NCI-H1092 (cell line): ENCODE results near the gene ABCG5.

Experiments
- DNase-seq: peaks from one replicate; lab custom pipeline; 2025; lab: John Stamatoyannopoulos, UW

The ABCG5 gene

DNA sequence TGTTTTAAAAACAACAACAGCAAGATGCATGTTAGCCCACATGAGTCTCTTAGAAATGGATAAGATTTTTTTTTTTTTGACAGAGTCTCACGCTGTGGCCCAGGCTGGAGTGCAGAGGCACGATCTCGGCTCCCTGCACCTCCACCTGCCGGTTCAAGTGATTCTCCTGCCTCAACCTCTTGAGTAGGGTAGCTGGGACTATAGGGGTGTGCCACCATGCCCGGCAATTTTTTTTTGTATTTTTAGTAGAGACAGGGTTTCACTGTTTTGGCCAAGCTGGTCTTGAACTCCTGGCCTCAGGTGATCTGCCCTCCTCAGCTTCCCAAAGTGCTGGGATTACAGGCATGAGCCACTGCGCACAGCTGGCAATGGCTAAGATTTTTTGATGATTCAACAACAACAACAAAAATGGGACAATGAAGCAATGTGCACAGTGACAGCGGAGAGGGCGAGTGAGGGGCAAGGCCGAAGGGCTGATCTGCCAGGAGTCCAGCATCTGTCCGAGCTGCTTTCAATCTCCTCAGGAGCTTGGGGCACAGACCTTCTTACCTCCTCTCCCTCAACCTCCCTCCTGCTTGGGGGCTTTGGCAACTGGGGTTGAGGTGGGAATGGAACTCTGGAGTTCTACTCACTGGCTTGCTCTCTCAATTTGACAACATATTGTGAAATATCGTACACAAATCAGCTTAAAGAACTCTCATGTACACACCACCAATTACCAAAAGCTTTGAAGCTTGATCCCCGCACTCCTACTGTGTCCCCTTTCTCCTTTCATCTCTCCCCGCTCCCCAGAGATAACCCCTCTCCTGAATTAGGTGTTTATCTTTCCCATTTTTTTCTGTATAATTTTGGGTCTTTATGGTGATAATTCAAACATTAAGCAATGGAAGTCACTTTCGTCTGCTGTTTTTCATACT lies 3.6 kb upstream of the ABCG5 start:
- no peak for DNase-seq

GRCh38 chr2:43840965-43841364 lies 2.3 kb upstream of the ABCG5 start:
- DNase-seq: no peak

DNA sequence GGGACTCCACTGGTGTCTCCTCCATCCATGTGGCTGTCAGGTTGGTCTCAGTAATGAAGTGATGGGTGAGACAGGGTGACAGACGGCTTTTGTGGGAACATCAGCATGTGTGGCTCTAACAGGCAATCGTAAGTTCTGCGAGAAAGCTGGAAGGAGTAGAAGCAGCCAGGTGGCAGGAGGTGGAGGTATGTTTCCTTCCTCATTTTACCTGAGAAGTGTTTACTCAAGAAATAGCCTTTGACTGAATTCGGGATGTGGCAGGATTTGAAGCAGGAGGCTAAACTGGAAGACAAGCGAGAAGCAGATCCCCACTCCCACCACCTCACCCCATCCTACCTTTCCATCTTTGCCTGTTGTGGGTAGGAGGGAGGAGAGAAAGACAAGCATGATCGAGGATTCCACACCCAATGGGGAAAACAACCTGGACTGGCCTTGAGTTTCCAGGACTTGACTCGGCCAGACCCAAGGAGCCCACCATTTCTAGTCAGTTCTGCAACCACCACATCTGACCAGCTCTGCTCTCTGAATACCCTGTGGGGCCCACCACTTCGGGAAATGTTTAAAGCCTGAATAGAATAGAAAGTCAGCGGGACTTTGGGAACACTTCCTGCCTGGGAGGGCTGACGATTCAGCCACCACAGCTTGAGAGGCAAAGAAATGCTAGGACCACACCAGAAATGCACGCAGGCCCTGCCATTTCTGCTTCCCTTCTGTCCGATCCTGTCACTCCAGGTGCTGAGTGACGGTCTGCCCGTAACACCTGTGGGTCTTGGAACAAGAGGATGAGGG lies 1.3 kb upstream of the ABCG5 start:
- no peak for DNase-seq

DNA sequence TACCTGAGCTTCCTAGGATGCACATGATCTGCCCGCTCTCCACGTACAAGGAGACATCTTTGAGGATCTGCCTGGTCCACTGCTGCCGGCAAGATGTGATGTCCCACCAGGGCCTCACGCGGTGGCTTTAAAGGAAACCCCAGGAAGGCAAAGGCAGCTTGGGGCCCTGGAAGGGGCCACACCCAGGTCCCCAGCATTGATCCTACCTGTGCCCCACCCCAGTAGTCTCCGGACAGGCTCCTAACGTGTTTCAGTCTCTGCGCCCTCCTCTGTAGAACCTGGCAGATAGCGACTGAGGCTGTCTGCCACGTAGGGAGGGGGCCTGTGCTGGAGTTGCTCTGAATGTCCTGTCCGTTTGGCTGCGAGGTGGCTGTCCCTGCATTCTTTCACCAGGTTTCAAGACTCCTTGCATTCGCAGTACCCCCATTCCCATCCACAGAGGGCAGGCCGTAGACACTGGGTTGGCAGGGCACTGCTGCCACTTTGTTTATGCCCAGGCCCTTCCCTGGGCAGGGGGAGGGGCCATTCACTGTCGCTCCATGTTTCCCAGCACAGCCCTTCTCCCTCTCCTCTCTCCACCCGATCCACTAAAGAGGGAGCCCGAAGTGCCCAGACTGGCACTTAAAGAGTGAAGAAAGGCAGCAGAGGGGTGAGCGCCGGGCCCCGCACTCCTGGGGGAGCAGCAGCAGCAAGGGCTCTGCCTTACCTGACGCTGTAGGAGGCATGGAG lies 644 bp downstream of the ABCG5 start:
- no peak for DNase-seq

DNA sequence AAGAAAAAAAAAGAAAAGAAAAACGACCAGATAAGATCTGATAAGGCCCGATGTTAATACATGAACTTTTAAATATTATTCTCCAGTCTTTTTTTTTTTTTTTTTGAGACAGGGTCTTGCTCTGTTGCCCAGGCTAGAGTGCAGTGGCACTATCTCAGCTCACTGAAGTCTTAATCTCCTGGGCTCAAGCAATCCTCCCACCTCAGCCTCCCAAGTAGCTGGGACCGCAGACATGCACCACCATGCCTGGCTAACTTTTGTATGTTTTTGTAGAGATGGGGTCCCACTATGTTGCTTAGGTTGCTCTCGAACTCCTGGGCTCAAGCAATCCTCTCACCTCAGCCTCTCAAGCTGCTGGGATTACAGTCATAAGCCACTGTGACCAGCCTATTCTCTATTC lies 1.6 kb downstream of the ABCG5 start:
- DNase-seq: no peak

- no peak for DNase-seq
Observed at GRCh38 chr2:43832457-43832856, 6.2 kb downstream of the ABCG5 start.

DNA sequence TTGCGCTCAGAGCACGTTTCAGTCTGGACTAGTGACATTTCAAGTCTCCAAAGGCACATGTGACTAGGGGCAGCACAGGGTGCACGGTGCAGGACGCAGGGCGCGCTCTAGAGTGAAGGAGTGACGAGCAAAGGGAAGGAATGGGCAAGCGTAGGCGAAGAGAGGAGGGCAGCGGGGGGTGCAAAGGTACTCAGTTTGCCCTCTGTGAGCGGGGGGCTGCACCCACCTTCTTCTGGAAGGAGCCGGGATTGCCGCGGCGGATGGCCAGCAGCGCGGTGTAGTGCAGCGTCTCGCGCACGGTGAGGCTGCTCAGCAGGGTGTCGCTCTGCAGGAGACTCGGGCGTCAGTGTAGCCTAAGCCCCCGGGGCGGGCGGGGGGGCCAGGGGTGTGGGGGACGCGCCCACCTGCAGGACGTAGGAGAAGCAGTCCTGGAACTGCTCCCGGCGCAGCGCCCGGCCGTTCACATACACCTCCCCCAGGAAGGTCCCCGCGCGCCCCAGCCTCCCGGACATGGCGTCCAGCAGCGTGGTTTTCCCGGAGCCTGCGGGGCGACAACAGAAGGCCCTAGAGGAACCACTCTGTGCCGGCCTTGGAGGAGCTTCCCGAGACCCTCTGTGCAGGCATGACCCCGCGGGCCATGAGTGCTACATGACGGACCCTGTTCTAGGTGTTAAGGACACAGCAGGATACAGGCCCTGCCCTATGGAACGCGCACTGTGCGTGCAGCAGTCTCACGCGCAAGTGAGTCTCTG lies 6.9 kb downstream of the ABCG5 start:
- DNase-seq: no peak

GRCh38 chr2:43826305-43827250 lies 12.1 kb downstream of the ABCG5 start:
- DNase-seq: no peak

DNA sequence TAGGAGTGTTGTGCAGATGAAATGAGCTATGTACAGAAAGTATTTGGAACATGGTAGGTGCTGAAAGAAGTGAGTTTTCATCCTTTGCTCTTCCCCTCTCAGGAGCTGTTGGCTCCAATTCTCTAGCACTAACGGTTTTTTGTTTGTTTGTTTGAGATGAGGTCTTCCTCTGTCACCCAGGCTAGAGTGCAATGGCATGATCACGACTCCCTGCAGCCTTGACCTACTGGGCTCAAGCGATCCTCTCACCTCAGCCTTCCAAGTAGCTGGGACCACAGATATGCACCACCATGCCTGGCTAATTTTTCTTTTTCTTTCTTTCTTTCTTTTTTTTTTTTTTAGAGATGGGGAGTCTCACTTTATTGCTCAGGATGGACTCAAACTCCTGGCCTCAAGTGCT lies 12.8 kb downstream of the ABCG5 start:
- no peak for DNase-seq

- DNase-seq: no peak
Observed at GRCh38 chr2:43824951-43825493, 13.6 kb downstream of the ABCG5 start.

GRCh38 chr2:43824512-43824911 lies 14.1 kb downstream of the ABCG5 start:
- no peak for DNase-seq

DNA sequence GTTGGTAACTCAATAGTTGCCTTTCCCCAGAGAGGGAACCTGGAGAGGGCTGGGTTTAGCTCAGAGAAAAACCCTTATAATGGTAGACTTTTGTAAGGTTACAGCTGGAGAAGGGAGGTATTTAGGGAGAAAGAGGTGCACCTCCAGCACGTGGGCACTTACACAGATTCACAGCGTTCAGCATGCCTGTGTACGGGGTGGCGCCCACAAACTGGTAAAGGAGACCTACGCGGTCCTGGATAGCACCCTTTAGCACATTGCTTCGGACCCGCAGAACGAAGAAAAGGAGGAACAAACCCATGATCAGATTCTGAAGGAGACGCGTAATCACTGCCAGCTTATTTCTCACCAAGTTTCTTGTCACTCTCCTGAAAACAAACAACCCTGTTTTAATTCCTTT lies 14.9 kb downstream of the ABCG5 start:
- DNase-seq: no peak

DNA sequence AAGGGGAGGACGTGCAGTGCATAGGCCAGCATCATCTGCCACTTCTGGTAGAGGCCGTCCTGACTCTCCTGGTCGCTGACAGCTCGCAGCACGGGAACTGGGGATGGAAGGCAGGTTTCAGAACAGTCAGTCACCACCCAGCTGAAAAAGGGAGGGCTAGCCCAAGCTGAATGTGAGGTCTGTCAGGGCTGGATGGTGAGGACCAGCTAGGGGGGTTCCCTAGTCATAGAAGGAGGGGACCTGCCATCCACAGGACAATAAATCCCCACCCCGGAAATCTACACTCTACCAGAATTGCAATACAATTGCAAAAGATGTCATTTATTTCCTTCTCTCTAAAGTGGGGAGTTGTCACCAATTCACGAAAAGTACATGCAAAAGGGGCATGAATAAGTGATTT lies 15.8 kb downstream of the ABCG5 start:
- DNase-seq: no peak

DNA sequence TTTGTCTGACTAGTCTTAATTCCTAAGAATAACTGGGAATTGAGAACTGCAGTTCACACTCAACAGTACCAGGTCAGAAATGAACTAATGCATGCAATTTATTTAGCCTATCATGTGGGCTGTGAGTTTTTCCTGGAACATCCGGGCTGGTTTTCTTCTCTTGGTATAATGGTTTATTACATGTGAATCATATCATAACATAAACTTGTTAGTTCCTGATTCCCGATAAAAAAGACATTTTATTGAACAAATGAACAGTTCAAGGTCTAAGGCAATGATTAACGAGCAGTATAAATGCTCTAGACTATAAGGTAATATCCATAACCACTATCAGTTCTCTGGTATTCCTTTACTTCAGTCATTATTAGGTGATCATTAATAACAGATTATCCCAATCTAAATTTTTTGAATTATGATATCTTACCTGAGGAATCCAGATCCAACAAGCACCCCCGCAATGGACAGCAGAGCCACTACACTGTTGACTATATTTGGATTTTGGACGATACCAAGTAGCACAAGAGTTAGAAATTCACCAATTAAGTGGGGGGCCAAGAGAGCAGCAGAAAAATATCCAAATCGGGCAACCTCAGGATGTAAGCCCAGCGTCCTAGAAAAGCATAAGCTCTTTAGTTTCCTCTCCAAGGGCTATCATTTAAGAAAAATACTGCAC lies 19.0 kb downstream of the ABCG5 start:
- no peak for DNase-seq

GRCh38 chr2:43818761-43819160 lies 19.9 kb downstream of the ABCG5 start:
- DNase-seq: no peak

GRCh38 chr2:43814711-43815110 lies 23.9 kb downstream of the ABCG5 start:
- DNase-seq: no peak

DNA sequence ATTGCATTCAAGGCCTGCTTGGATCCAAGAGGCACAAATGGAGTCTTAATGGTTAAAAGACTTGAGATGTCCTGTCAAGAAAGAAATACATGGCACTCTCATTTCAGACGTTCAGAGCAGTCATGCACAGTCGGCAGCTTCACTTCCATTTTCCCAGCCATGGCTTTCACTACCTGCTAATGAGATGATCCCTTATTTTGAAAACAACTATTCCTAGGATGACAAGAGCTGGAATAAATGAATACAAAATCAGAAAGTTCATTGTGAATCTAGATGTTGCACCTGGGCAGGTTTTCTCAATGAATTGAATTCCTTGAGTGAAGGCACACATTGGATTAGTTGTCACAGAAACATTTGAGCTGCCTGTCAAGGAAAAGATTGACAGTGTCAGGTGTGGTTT lies 25.7 kb downstream of the ABCG5 start:
- DNase-seq: no peak

GRCh38 chr2:43812006-43812405 lies 26.6 kb downstream of the ABCG5 start:
- DNase-seq: no peak

GRCh38 chr2:43810888-43811287 lies 27.8 kb downstream of the ABCG5 start:
- DNase-seq: no peak

GRCh38 chr2:43810452-43810851 lies 28.2 kb downstream of the ABCG5 start:
- DNase-seq: no peak
